Fibroblast of gingiva (primary cell): ENCODE results near the gene C5AR1.
"Not testable (repeated sequence)": the region's sequence is repeated elsewhere in the genome, so short reads cannot be mapped to it uniquely, and the experiment has no call there.

ENCODE experiments used
- DNase-seq: peaks from one replicate; pipeline ENCODE4 v3.0.0-alpha.2; 2011; ENCODE audit warnings: low read depth

The C5AR1 gene

GRCh38 chr19:47365455-47365854 is 55.8 kb downstream of the C5AR1 start:
- DNase-seq, result not testable (repeated sequence)

GRCh38 chr19:47370045-47370611 is 60.5 kb downstream of the C5AR1 start:
- peak; percentile 73 for DNase-seq

GRCh38 chr19:47371261-47371660 is 61.6 kb downstream of the C5AR1 start:
- no peak for DNase-seq
